Posterior vena cava (tissue), 2 donors: ENCODE measurements around the gene POMZP3. TPM values are rescaled to one million over a fixed set of nuclear protein-coding genes. Genes with fewer than 3 reads are reported as not detected.
"Not testable (repeated sequence)": the region's sequence is repeated elsewhere in the genome, so short reads cannot be mapped to it uniquely, and the experiment has no call there.

Experiments
- DNase-seq: peaks from one replicate; pipeline ENCODE4 v3.0.0-alpha.2; 2020; ENCODE audit warnings: low spot score
- intact Hi-C, 2 donors: fragments of 100-400 bp; cut with DNase I; formaldehyde crosslinking; loops; one replicate each; pipeline versions ENCODE4 v1.14.1 to v1.14.2; 2022 to 2023
- total RNA-seq, 2 donors: library from RNA; stranded (reverse); fragmentation: NEBNext Ultra II Directional; extraction: Animal tissue kit (Norgen Biotek cat#: 25700); gene quantifications; one replicate each; pipeline ENCODE4 v1.2.1, GENCODE V29; 2021
- donor health status: DM: yes; HTN: yes; CAD: no.
- donor health status: DM: yes; HTN: yes; CAD: no.

POMZP3 gene
- total RNA-seq, 2 donors from 2014 or later, result 6.9 to 21.7 TPM

GRCh38 chr7:76591602-76592304 lies 35.3 kb downstream of the POMZP3 start:
- intact Hi-C loops, DNase-seq: not testable (repeated sequence)

DNA sequence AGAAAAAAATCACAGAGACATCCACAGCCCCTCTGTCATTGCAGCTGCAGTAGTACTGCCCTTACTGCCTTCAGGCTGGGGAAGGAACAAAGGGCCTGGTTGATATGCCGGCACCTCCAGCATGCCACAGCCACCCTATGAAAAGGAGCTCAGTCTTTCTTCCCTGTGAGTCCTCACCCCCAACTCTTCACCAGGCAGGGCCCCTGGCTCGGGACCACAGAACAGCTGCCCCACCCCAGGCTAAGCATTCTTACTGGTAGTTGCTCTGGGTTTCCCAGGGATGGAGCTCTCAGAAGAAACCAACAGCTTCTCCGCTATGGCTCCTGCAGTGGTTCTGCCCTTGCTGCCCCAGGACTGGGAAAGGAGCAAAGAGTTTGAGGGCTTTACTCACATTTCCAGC lies 36.0 kb downstream of the POMZP3 start:
- DNase-seq, intact Hi-C loops: not testable (repeated sequence)

- DNase-seq, intact Hi-C loops: not testable (repeated sequence)
Observed at GRCh38 chr7:76588586-76588985, 38.5 kb downstream of the POMZP3 start.

- intact Hi-C loops, DNase-seq: not testable (repeated sequence)
Observed at GRCh38 chr7:76586585-76587315, 40.3 kb downstream of the POMZP3 start.

DNA sequence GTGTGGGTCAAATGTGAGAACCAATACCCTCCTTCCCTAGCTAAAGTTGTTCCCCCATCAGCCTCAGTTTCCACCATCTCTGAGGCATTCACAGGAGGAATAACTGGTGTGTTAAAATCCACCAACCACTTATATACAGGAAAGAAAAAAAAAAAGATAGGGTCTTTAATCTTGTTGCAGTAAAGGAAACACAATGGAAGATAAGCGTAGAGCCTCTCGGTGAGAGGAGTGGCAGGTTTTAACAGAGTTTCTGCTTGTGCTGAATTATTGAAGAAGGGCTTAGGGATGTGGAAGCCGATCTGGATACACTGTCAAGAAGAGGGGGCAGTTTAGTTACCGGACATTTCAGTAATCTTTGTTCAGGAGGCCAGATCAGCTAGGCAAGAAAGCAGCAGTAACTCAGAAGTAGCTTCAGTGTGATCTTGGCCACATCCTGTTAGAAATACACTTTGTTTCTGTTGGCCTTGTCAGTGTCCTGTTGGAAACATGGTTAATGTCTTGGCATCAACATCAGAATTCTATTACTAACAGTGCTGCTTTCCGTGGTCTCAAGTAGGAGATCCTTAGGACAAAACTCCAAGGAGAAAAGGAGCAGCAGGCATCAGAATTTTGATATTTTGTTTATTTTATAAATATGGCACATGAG lies 43.3 kb downstream of the POMZP3 start:
- DNase-seq, intact Hi-C loops: not testable (repeated sequence)

DNA sequence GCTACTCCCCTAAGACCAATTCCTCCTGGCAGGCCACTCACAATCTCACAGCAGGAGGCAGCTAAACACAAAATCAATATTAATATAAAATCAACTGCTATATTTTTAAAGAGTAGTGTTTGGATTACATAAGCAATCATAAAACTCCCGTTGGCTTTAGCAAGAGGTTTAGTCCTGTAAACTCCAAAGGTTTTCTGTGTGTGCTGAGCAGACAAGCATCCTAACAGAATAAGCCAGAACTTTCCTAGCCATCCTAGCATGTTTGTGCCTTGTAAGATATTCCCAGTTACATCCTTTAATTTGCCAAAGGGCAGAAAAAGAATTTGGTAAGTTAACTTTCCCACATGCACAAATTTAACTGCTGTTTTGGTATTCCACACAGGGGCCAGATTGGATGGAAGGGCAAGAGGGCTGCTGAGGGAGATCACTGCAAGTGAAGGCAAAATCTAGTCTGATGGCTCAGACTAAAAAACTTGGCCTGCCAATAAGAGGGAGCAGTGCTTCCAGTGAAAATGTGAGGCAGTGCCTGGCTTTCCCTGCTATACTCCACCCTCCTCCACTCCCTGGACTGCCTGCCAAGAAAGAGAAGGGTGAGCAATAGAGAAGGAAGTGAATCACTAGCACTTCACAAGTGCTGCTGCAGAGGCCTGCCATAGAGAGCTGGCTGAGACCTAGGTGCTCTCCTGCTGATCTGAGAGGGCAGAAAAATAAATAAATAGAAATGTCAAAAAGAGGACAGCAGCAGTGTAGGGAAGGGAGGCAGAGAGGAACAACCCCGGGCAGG lies 44.0 kb downstream of the POMZP3 start:
- peak; percentile 89 for DNase-seq

DNA sequence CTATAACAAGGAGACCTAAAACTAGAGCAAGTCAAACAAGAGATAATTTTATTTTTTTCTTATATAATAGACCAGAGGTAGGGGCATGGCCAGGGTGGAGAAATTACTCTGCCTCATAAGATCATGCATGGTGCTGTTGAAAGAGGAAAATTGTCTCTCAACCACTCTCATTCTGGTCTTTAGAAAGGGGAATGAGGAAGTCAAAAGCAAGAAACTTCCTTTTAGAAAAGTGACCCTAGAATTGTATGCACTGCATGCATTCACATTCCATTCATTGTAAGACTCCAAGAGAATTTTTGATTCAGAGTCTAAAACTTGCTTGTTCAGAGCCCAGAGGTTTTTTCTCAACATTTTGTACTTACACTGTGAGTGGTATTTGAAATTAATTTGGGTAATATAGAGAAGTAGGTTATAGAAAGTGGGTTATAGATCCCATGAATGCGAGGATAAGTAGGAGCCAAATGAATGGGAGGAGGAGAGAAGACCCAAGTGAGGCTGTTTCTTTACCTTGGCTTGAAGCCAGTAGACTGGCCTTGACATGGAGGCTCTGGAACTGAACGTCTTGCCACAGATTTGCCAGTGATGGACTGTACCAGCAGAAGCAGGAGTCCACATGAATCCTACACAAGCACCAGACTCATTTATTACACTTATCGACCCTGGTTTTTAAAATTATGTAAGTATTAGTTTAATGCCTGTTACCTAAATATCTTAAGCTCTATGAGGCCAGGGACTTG lies 51.0 kb downstream of the POMZP3 start:
- DNase-seq, intact Hi-C loops: not testable (repeated sequence)

More for the DNA sequence above, 44.0 kb downstream of the POMZP3 start:
- intact Hi-C loops, result not testable (repeated sequence)

DNA sequence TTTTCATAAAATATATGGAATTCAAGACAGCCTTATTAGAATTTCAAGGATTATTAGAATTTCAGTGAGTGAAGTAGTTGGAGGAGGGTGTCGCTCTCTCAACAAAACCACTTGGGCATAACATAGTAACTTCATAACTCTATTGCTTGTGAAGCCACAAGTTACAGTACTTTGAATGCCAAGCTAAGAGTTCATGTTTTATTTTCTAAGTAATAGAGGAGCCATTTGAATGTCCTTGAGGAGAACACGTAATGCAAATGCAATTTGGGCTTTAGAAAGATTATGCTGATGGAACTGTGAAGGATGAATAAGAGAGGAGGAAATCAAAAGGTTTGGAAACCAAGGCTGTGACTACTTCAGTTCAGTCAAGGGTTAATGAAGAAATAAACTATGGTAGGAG lies 51.6 kb downstream of the POMZP3 start:
- DNase-seq, intact Hi-C loops: not testable (repeated sequence)

DNA sequence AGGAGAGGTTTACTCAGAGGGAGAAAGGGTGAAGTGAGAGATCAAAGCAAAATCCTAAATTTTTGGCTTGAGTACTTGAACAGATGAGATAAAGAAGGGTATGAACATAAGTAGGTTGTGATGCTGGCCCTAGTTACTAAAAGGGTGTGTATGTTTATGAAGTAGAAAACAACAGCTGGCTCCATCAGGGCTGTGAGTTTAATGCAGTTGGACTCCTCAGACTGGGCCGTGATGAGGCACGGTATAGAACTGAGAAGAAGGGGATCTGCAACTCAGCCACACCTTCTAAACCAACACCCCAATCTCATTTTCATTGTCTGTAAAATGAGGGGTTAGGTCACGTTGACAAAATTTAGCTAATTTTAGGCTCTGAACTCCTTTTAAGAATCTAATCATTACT lies 54.8 kb downstream of the POMZP3 start:
- DNase-seq, intact Hi-C loops: not testable (repeated sequence)

- intact Hi-C loops, DNase-seq: not testable (repeated sequence)
Observed at GRCh38 chr7:76570324-76570775, 56.7 kb downstream of the POMZP3 start.

GRCh38 chr7:76568742-76569141 lies 58.3 kb downstream of the POMZP3 start:
- DNase-seq, intact Hi-C loops: not testable (repeated sequence)

GRCh38 chr7:76567753-76568152 lies 59.3 kb downstream of the POMZP3 start:
- DNase-seq, intact Hi-C loops: not testable (repeated sequence)

- not testable (repeated sequence) for DNase-seq
Observed at GRCh38 chr7:76567311-76567710, 59.8 kb downstream of the POMZP3 start.

GRCh38 chr7:76565001-76565400 lies 62.1 kb downstream of the POMZP3 start:
- DNase-seq, intact Hi-C loops: not testable (repeated sequence)

More at GRCh38 chr7:76567311-76567710, 59.8 kb downstream of the POMZP3 start:
- intact Hi-C loops, result not testable (repeated sequence)

DNA sequence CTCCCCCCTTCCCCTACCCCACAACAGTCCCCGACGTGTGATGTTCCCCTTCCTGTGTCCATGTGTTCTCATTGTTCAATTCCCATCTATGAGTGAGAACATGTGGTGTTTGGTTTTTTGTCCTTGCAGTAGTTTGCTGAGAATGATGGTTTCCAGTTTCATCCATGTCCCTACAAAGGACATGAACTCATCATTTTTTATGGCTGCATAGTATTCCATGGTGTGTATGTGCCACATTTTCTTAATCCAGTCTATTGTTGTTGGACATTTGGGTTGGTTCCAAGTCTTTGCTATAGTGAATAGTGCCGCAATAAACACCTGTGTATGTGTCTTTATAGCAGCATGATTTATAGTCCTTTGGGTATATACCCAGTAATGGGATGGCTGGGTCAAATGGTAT lies 65.7 kb downstream of the POMZP3 start:
- DNase-seq, intact Hi-C loops: not testable (repeated sequence)

DNA sequence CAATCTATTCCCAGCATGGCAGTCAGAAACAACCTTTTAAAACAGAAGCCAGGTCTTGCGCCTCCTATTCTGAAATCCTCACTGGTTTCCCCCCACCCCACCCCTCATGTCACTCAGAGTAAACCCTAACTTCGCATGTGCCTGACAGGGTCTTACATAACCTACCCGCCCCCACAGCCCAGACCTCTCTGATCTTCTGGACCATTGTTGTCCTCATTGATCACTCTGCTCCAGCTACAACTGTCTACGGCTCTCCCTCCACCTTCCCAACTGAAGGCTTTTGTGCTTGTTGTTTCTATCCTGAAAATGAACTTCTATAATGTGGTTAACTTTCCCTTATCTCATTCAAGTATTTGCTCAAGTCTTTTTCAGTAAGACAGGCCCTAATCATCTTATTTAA lies 66.9 kb downstream of the POMZP3 start:
- intact Hi-C loops, DNase-seq: not testable (repeated sequence)
